ENCODE data around the gene DNAH9. TPM values are rescaled to one million over a fixed set of nuclear protein-coding genes. Genes with fewer than 3 reads are reported as not detected.

Gene DNAH9
- total and polyA plus RNA-seq, 2 of the 8 experiments (the other 6 are each of a cell fraction or from before 2014, with no cell fraction given), result 0.21 to 0.86 TPM

DNA sequence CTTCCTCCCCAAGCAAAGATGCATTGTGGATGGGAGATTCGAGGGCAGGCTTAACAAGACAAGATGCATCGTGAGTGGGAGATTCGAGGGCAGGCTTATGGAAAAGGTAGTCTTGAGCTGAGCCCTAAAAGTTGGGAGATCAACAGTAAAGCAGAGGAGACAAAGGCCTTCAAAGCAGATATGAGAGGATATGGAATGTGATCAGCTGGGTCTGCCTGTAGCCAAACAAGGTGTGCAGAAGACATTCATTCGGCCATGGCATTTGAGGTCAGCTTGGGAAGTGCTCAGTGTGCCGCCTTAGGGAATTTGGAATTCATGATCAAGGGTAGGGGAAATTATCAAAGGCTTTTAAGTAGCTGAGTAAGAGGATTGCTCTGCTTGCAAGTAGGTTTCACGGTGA lies 39.5 kb downstream of the DNAH9 start (continued):
- TF ChIP-seq RFX5 (IDR thresholded peaks at IDR 0.05; ENCODE audit: borderline replicate concordance, low read depth, low read length) (no peak), SP1 (IDR thresholded peaks at IDR 0.05; ENCODE audit: low read depth, low read length) (no peak), E2F6 (IDR thresholded peaks at IDR 0.05) (no peak), PHF8 (conservative IDR thresholded peaks at IDR 0.05; ENCODE audit: low read depth, low read length) (no peak)
- TF ChIP-seq, protein P1, sequence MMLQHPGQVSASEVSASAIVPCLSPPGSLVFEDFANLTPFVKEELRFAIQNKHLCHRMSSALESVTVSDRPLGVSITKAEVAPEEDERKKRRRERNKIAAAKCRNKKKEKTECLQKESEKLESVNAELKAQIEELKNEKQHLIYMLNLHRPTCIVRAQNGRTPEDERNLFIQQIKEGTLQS (IDR thresholded peaks at IDR 0.05; ENCODE audit: insufficient read depth, low read depth, low read length), result no peak

All from H1 (cell line).